COR-L47 (cell line): ENCODE measurements around the gene STEAP3.

ENCODE experiments used
- DNase-seq: peaks from one replicate; lab custom pipeline; 2025; lab: John Stamatoyannopoulos, UW

STEAP3 gene

DNA sequence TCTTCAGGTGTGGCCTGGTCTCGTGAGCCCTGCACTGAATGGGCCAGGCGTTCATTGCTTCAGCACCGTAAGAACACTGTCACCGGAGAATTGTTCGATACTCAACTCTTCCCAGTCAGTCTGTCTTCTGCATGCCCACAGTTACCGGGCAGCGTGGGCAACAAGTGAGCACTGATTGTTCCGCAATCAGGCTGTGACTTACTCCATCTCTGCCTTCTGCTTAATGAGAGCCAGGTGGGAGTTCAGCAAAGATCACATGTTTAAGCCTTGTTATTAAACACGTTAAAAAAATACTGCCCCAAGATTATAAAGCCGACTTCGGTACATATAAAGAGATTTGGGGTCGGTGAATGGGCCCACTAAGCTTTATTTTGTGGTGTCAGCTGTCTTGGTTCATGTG, 3.7 kb downstream of the STEAP3 start:
- DNase-seq: no peak

DNA sequence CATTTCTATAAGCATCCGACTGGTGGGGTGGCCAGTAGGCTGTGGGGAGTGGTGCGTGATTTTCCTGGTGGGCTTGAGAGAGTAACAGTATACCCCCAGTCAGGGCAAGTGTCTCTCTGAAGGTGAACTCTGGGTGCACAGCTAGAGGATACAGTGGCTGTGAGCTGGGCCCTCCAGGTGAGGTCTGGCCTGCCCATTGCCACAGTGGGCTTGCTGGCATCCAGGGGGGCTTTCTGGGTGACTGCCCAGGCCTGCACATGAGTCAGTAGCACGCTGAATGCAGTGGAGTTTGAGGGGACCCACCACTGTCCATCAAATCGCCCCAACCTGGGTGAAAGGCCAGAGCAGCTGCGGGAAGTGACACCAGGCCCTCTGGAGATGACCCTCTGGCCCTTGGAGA, 4.5 kb downstream of the STEAP3 start:
- no peak for DNase-seq

GRCh38 chr2:119228964-119229363, 5.3 kb downstream of the STEAP3 start:
- no peak for DNase-seq

- DNase-seq: no peak
Measured at GRCh38 chr2:119229716-119230115, 6.1 kb downstream of the STEAP3 start.

GRCh38 chr2:119230219-119231185, 6.9 kb downstream of the STEAP3 start:
- no peak for DNase-seq

DNA sequence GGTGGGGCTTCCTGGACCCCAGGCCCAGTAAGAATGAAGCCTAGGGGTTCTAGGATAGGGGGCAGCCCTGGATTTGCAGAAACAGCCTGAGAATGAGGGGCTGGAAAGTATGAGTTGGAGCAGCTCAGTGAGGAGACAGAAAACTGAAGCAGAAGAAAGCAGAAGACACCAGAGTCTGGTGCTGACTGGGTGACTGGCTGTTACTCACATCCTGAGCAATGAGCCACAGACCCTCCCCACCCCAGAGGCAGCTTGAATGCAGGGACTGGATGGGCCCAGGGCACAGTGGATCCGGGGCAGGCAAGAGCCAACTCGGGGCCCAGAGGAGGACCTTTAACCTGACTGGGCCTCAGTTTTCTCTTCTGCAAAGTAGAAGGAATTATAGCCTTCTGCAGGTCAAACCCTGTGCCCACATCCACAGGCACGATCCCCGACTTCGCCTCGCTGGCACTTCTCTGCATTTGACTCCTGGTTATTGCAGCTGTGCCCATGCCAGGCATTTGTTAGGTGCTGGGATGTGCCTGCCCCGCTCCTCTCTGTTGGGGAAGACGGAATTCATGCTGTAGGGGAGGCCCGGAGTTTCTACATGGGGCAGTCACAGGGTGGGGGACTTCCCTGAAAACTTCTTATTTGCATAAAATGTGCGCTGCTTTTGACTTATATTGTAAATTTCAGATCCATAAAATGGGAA, 8.5 kb downstream of the STEAP3 start:
- DNase-seq: no peak

GRCh38 chr2:119232666-119232993, 9.0 kb downstream of the STEAP3 start:
- no peak for DNase-seq

DNA sequence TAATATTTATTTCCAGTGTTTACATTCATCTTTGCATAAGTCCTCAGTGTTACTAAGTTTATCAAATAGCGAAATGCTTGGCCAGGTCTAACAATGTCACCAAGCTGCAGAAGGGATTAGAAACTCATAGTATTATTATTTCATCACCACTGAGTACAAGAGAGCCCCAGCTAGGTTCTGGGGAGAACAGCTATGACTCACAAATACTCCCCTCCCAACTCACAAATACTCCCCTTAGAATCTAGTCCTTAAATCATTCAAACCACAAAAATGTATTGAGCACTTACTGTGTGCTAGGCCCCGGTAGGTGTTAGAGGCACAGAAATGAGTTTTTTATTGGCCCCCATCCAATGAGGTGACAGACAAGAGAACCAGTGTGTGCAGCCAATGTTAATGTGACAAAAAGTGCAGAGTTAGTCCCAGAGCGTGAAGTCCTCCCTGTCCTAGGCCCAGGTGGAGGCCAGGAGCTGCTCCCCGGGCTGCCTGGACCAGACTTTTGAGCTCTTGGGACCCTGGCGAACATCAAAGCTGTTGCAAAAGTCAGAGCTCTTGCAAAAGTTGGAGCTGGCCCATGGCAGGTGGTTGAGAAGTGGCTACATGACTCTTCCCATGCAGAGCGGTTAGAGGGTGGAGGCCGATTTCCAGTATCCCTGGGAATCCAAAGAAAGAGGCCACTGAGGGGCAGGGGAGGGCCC, 9.8 kb downstream of the STEAP3 start:
- no peak for DNase-seq

- DNase-seq: no peak
Measured at GRCh38 chr2:119234021-119235019, 10.7 kb downstream of the STEAP3 start.

DNA sequence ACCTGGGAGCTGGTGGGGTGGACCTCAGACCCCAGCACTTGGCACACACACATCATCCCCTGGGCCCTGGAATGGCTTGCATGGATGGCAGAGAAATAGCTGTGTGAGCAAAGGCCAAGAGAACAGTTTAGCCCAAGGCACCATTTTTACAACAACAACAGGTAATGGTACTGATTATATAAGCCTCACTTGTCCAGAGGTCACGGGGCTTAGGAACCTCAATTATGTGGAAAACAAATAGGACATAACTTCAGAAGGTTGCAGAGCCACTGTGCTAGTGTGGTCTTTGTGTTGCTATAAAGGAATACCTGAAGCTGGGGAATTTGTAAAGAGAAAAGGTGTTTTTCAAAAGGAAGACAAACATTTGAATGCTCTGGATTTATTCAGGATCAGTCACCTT, 13.2 kb downstream of the STEAP3 start:
- no peak for DNase-seq

- peak; percentile 73 for DNase-seq
Measured at GRCh38 chr2:119240311-119241204, 16.9 kb downstream of the STEAP3 start.

- no peak for DNase-seq
Measured at GRCh38 chr2:119241205-119241532, 17.5 kb downstream of the STEAP3 start.

GRCh38 chr2:119242276-119243119, 18.9 kb downstream of the STEAP3 start:
- no peak for DNase-seq

DNA sequence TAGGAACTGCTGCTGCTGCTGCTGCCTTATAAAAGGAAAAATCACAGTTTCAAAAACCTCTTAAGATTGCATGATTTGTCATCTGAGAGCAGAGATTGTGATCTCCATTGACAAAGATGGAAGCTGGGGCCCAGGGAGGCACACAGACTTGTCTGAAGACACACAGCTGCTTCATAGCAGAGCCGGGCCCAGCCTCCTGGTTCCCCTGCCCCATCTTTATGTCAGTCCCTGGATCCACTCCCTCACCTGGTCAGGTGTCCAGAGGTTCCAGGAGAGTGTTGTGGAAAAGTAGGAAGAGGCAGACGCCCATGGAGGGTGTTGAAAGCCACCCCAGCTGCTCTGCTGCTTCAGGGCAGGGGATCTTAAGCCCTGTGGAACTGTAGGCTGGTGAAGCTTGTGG, 20.0 kb downstream of the STEAP3 start:
- no peak for DNase-seq

- DNase-seq: no peak
Measured at GRCh38 chr2:119245076-119245840, 21.6 kb downstream of the STEAP3 start.

- no peak for DNase-seq
Measured at GRCh38 chr2:119245841-119246230, 22.2 kb downstream of the STEAP3 start.

DNA sequence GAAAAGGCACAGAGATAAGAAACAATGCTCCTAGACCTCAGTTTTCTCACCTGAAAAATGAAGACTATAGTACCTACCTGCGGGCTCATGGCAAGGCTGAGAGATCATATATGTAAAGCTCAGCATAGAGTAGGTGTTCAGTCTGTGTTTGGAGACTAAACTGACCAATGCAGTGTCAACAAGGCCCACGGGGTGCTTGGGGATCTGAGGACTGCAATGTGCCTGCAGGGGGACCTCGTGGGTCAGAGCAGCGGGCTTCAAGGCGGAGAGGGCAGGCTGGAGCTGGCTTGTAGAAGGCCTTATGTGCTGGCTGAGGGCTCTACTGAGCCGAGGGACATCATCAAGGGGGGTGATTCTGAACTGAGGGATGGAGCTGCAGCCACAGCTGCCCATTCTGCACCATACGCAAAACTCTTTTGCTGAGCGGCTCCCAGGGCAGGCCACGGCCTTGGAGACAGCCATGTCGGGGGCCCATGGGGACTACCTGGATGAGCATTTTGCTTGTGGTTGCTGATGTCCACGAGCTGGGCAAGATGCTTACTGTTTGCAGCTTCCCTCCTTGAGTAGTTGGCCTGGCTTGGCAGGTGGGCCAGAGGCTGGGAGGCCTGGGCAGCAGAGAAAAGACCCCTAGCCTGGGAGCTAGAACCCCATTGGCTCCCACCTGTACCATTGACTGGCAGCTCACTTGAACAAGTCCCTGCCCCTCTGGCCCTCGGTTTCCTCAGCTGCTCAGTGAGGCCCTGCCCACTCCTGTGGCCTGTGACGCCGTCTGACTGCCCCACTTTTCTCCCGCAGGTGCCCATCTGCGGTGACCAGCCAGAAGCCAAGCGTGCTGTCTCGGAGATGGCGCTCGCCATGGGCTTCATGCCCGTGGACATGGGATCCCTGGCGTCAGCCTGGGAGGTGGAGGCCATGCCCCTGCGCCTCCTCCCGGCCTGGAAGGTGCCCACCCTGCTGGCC, 23.5 kb downstream of the STEAP3 start:
- no peak for DNase-seq

DNA sequence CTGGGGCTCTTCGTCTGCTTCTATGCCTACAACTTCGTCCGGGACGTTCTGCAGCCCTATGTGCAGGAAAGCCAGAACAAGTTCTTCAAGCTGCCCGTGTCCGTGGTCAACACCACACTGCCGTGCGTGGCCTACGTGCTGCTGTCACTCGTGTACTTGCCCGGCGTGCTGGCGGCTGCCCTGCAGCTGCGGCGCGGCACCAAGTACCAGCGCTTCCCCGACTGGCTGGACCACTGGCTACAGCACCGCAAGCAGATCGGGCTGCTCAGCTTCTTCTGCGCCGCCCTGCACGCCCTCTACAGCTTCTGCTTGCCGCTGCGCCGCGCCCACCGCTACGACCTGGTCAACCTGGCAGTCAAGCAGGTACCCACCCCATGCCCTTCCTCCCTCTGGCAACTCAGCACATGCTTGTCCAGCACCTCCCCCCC, 24.2 kb downstream of the STEAP3 start:
- no peak for DNase-seq
